ENCODE data around the gene EIF4E2.

Gene EIF4E2

DNA sequence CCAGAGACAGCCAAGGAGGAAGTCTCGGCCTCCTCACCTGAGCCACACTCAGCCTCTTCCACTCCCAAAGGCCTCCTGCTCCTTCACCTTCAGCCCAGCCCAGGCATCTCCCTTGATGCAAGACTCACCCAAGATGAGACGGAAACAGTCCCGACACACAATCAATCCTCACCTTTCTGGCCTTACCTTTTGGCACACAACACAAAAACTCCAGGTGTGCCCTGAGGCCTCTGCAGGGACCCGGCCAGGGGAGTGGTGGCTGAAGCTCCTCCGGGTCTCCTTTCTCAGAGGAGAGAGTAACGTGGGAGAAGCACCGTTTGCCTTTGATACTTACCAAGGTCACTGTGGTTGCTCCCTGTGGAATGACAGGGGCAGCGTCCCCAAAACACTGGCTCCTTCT is 59.1 kb downstream of the EIF4E2 start:
- in situ Hi-C loops (cut with HindIII; ENCODE audit: low pct_unique_long_range_greater_than_20kb, low sequenced_read_pairs), result no loop called here
- TF ChIP-seq JUND (IDR thresholded peaks at IDR 0.05; ENCODE audit: low read depth), result no peak
- no peak for DNase-seq (ENCODE audit: low read depth in 1 of 2, low spot score in 1 of 2)

DNA sequence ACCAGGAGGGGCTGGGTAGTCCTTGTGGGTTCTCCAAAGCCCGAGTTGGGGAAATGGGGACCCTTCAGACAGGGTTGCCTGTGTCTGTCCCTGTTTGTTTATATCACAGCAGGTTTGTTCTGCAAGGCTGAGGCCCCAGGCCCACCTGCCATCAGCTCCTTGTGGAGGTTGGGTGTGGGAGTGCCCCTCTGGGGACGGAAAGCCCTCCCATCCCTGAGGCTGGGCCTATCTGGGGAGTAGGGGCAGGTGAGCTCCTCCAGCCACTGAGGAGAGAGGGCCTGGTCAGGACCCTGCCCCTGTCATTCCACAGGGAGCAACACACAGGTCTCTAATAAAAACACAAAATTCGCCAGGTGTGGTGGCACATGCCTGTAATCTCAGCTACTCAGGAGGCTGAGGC is 59.6 kb downstream of the EIF4E2 start:
- TF ChIP-seq JUND (IDR thresholded peaks at IDR 0.05; ENCODE audit: low read depth), result no peak
- DNase-seq (ENCODE audit: low read depth in 1 of 2, low spot score in 1 of 2), result no peak
- in situ Hi-C loops (cut with HindIII; ENCODE audit: low pct_unique_long_range_greater_than_20kb, low sequenced_read_pairs), result no loop called here

DNA sequence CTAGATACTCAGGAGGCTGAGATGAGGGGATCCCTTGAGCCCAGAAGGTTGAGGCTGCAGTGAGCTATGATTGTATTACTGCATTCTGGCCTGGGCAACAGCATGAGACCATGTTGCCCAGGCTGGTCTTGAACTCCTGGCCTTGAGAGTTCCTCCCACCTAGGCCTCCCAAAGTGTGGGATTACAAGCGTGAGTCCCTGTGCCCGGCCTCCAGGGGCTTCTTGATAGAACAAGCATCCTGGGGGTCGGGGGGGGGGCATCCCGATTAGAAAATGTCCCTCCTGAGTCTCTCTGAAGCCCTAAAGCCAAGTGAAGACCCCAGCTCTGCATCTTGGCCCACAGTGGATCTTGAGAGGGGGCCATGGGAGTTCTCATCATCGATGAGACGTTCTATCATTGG is 60.6 kb downstream of the EIF4E2 start:
- TF ChIP-seq JUND (IDR thresholded peaks at IDR 0.05; ENCODE audit: low read depth), result no peak
- in situ Hi-C loops (cut with HindIII; ENCODE audit: low pct_unique_long_range_greater_than_20kb, low sequenced_read_pairs), result no loop called here

DNA sequence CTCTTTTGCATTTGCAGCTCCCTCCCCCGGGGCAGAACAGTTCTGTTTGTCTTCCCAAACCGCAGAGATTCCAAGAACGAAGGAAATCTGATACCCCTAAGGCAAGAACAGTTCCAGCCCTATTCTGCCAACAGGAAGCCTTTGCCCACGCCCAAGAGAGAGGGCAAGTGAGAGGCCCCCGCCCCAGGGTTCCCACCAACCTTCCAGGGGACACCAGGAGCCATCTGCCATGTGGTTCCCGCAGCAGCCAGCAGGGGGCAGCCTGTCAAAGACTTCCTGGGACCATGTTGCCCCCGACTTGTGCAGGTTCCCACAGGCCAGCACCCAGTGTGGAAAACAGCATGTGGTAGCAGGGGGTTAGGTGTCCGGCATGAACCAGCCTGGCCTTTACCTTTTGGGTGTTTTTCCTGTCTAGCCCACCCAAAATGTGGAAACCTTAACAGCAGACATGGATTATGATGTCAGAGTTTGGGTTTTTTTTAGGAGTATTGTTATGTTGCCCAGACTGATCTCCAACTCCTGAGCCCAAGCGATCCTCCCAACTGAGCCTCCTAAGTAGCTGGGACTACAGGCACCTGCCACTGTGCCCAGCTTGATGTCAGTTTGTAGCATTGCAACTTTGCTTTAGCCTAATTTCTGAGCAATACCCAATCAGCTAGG is 61.2 kb downstream of the EIF4E2 start:
- DNase-seq (ENCODE audit: low read depth in 1 of 2, low spot score in 1 of 2), result peak in 1 of 2 experiments; percentile 99
- TF ChIP-seq JUND (IDR thresholded peaks at IDR 0.05; ENCODE audit: low read depth), result no peak; the same call in 1 of the 2 replicates
- in situ Hi-C loops (cut with HindIII; ENCODE audit: low pct_unique_long_range_greater_than_20kb, low sequenced_read_pairs), result no loop called here

More for the DNA sequence above, 60.6 kb downstream of the EIF4E2 start:
- no peak for DNase-seq (ENCODE audit: low read depth in 1 of 2, low spot score in 1 of 2)

DNA sequence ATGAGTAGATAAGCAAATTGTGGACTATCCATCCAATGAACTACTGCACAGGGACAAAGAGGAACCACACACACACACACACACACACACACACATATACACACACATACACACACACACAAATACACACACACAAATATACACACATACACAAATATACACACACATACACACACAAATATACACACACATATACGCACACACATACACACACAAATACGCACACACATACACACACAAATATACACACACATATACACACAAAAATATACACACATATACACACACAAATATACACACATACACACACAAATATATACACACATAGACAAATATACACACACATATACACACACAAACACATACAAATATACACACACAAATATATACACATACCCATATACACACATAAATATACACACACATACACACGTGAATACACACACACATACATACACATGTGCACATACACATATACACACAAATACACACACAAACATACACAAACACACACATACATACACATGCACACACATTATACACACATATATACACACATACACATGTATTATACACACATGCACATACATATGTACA is 63.1 kb downstream of the EIF4E2 start:
- TF ChIP-seq JUND (IDR thresholded peaks at IDR 0.05; ENCODE audit: low read depth), result no peak
- no peak for DNase-seq (ENCODE audit: low read depth in 1 of 2, low spot score in 1 of 2)
- in situ Hi-C loops (cut with HindIII; ENCODE audit: low pct_unique_long_range_greater_than_20kb, low sequenced_read_pairs), result no loop called here

DNA sequence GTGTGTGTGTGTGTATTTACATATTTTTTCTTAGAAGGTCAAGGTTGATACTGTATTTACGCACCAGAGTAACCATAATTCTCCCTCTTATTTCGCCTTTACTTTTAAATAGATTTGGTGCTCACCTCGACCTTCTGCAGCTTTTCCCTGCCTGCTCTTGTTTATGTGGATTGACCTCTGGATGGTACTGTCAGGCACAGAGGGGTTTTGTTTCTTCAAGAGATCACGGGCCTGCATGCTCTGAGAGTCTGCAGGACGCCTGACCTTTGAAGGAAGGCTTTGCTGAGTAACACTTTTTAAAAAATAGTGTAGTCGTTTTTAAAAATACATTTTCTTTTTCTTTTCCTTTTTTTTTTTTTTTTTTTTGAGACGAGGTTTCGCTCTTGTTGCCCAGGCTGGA is 64.8 kb downstream of the EIF4E2 start:
- no peak for TF ChIP-seq JUND (IDR thresholded peaks at IDR 0.05; ENCODE audit: low read depth)
- in situ Hi-C loops (cut with HindIII; ENCODE audit: low pct_unique_long_range_greater_than_20kb, low sequenced_read_pairs), result no loop called here
- DNase-seq (ENCODE audit: low read depth in 1 of 2, low spot score in 1 of 2), result no peak

All from T47D (cell line).